ENCODE results near the gene IDS. TPM values are rescaled to one million over a fixed set of nuclear protein-coding genes. Genes with fewer than 3 reads are reported as not detected.
"Not testable (repeated sequence)": the region's sequence is repeated elsewhere in the genome, so short reads cannot be mapped to it uniquely, and the experiment has no call there.

Gene IDS
- total and polyA plus RNA-seq, 9 donors: 53.3 to 122 (median 76.1) TPM

DNA sequence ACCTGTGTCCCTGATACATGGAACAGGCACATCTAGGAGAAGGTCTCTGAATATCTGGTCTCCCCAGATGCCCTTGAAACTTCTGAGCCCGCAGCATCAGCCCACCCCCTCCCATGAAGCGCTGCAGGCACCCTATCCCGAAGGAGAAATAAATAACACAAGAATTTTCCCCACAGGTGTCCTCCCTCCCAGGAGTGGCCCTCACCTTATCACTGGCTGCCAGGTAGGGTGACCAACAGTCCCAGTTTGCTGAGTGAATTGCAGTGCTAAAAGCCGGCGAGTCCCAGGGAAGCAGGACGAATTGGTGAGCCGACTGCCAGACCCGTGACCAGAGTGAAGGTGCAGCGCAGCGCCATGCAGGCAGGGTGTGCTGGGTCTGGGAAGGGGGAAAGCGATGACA is 28.9 kb upstream of the IDS start:
- H3K9me3 ChIP-seq; H3K27ac ChIP-seq; H3K4me3 ChIP-seq; intact Hi-C loops (cut with DNase I); H3K4me1 ChIP-seq (ENCODE audit: insufficient read depth); H3K36me3 ChIP-seq; DNase-seq; H3K27me3 ChIP-seq: not testable (repeated sequence)
- 82 to 89% (median 84%) methylated on average over 10 to 11 of the region's 11 CpGs for WGBS, 3 donors

DNA sequence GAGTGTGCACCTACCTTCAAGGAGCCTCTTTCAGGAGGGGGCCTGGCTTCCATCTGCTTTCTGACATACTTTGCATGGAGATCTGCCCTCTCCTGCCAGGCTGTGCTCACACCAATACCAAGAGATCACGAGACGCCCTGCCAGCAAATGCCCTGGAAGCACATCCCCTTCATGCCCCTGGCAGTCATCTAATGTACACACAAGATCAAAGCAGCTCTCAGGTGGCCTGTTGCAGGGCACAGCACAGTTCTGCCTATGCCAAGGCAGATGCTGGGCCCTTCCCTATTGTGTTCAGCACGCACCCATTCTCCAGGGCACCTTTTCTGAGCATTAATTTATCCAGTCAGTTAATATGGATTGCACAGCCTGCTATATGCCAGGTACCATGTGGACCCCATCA is 27.8 kb upstream of the IDS start:
- H3K9me3 ChIP-seq; H3K4me3 ChIP-seq; H3K27ac ChIP-seq; H3K36me3 ChIP-seq; H3K4me1 ChIP-seq (ENCODE audit: insufficient read depth); intact Hi-C loops (cut with DNase I); DNase-seq; H3K27me3 ChIP-seq: not testable (repeated sequence)
- 92% methylated on average over 1 of the region's 3 CpGs; no CpG with 5 or more reads in 2 of the 3 donors for WGBS, 3 donors

DNA sequence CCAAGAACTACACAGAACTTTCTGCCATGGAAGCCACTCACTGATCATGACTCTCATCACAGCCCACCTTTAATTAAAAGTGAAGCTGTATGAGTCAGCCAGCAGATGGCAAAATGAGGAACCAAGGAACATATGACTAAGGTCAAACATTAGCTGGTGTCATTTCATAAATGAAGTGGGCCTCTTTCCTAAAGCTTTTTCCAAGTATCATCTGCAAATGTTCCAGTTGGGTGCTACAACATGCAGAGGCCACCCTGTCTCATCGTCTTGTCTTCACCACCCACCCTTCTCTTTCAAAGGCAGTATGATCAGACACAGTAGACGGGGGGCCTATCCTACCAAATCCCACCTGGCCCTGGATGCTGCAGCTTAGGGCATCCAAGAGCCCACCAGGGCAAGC is 26.5 kb upstream of the IDS start:
- Histone ChIP-seq H3K27ac (no peak overlapping the region), H3K36me3 (no peaks in the 10 kb centered on the region), H3K27me3 (no peaks in the 10 kb centered on the region), H3K4me3 (no peak overlapping the region), H3K4me1 (ENCODE audit: insufficient read depth) (no peaks in the 10 kb centered on the region), H3K9me3 (no peaks in the 10 kb centered on the region)
- no peak for DNase-seq
- 57 to 74% (median 68%) methylated on average over 2 of the region's 2 CpGs for WGBS, 3 donors
- TF ChIP-seq, protein P1, sequence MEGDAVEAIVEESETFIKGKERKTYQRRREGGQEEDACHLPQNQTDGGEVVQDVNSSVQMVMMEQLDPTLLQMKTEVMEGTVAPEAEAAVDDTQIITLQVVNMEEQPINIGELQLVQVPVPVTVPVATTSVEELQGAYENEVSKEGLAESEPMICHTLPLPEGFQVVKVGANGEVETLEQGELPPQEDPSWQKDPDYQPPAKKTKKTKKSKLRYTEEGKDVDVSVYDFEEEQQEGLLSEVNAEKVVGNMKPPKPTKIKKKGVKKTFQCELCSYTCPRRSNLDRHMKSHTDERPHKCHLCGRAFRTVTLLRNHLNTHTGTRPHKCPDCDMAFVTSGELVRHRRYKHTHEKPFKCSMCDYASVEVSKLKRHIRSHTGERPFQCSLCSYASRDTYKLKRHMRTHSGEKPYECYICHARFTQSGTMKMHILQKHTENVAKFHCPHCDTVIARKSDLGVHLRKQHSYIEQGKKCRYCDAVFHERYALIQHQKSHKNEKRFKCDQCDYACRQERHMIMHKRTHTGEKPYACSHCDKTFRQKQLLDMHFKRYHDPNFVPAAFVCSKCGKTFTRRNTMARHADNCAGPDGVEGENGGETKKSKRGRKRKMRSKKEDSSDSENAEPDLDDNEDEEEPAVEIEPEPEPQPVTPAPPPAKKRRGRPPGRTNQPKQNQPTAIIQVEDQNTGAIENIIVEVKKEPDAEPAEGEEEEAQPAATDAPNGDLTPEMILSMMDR (IDR thresholded peaks at IDR 0.05): no peak
- TF ChIP-seq EP300 (IDR thresholded peaks at IDR 0.05) (no peak), POLR2A (IDR thresholded peaks at IDR 0.05) (no peak)
- intact Hi-C loops (cut with DNase I): no loop called here

DNA sequence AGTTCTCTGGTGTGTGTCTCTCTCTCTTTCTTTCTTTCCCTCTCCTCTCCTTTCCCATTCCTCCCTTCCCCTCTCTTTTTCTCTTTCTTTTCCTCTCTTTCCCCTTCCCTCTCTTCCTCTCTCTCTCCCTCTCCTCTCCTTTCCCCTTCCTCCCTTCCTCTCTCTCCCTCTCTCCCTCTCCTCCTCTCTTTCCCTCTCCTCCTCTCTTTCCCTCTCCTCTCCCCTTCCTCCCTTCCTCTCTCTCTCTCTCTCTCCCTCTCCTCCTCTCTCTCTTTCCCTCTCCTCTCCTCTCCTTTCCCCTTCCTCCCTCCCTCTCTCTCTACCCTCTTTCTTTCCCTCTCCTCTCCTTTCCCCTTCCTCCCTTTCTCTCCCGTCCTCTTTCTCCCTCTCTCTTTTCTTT is 23.3 kb upstream of the IDS start:
- Histone ChIP-seq H3K4me3 (no peak overlapping the region), H3K27ac (no peak overlapping the region), H3K36me3 (no peaks in the 10 kb centered on the region), H3K4me1 (ENCODE audit: insufficient read depth) (no peaks in the 10 kb centered on the region), H3K27me3 (no peaks in the 10 kb centered on the region), H3K9me3 (no peaks in the 10 kb centered on the region)
- no peak for DNase-seq
- no peak for TF ChIP-seq POLR2A (IDR thresholded peaks at IDR 0.05)
- TF ChIP-seq, protein P1 (IDR thresholded peaks at IDR 0.05): no peak
- no peak for TF ChIP-seq EP300 (IDR thresholded peaks at IDR 0.05)
- intact Hi-C loops (cut with DNase I): no loop called here
- WGBS, 3 donors: 46 to 73% (median 48%) methylated on average over 1 of the region's 1 CpG

DNA sequence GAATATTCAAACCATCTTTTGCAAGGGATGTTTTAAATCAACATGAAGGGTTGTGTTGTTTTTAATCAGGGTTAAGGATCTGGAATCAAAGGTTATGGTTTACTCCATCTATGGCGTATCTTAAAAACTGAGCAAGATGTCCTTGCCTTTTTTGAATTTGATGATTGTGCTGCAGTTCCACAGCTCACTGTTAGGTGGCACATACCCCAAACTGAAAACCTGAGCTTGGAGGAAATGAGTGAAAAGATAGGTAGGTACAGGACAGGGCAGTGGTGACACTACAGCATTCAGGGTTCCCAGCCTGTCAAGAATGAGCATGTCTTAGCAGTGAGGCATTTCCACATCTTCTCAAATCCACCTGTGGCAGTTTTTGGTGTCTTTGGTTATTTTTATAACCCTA is 22.6 kb upstream of the IDS start:
- H3K27me3 ChIP-seq: no peaks in the 10 kb centered on the region
- no peak overlapping the region for H3K4me3 ChIP-seq
- no peaks in the 10 kb centered on the region for H3K36me3 ChIP-seq
- 50 to 63% (median 50%) methylated on average over 1 of the region's 1 CpG for WGBS, 3 donors
- H3K9me3 ChIP-seq: no peaks in the 10 kb centered on the region
- intact Hi-C loops (cut with DNase I): no loop called here
- no peak for DNase-seq
- H3K4me1 ChIP-seq (ENCODE audit: insufficient read depth): no peaks in the 10 kb centered on the region
- TF ChIP-seq EP300 (IDR thresholded peaks at IDR 0.05) (no peak), POLR2A (IDR thresholded peaks at IDR 0.05) (no peak)
- TF ChIP-seq, protein P1 (IDR thresholded peaks at IDR 0.05): peak; percentile 25 to 31 (median 30)
- H3K27ac ChIP-seq: no peak overlapping the region

DNA sequence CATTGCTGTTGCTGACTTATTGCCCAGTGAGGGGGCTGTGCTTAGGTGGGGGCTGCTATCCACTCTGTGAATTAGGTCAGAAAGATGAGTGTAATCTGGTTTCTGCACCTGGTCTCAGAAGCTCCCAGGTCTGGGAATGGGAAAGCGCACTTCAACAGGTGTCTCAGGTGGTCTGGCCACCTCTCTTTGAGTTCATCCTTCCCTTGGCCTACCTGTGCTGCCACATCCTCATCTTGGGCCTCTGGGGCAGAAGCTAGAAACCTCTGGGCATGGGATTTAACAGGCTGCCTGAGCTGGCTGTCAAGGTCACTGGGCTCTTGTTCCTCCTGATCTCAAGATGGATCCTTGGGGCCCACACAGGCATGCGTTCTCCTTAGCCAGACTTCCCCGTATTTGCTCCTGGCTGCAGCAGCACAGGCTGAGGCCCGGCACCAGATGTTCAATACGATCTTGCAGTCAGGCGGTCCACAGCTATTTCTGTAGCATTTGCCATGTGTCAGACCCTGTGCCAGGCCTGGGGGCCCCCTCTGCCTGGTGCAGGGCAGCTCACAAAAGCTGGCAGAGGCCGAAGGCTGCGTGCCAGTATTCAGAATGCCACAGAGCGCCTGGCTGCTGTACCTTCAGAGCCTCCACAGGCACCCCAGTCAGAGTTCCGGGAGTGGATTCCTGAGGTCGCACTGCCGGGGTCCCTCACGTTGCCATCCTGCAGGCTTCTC is 21.4 kb upstream of the IDS start:
- H3K27ac ChIP-seq: peak overlapping the region in 1 of 2 donors; percentile 17
- DNase-seq; intact Hi-C loops (cut with DNase I); H3K36me3 ChIP-seq; H3K4me3 ChIP-seq; H3K9me3 ChIP-seq; H3K4me1 ChIP-seq (ENCODE audit: insufficient read depth); H3K27me3 ChIP-seq: not testable (repeated sequence)
- WGBS, 3 donors: 70 to 86% (median 71%) methylated on average over 3 to 8 of the region's 13 CpGs

DNA sequence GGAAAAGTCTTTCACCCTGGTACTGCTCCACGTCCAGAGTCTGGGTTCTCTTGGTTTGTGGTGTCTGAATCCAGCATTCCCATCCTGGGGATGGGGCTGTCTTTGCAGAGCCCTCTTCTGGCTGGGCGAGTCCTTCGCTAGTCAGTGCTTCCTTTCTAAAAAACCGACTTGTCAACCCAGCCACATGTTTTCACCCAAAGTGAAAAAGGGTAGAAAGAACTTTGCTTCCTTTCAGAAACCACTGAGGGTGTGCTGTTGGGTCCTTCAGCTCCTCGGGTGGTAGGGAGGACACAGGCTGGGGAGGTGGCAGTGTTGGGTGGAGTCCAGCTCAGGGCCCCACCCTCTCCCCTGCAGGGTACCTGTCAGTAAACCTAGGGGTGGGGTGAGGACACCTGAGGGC is 20.8 kb upstream of the IDS start:
- H3K9me3 ChIP-seq; DNase-seq; H3K27me3 ChIP-seq; H3K36me3 ChIP-seq; H3K4me1 ChIP-seq (ENCODE audit: insufficient read depth); intact Hi-C loops (cut with DNase I); H3K4me3 ChIP-seq: not testable (repeated sequence)
- peak overlapping the region in 1 of 2 donors; percentile 17 for H3K27ac ChIP-seq
- WGBS, 3 donors: 42 to 76% (median 59%) methylated on average over 3 to 5 of the region's 5 CpGs

DNA sequence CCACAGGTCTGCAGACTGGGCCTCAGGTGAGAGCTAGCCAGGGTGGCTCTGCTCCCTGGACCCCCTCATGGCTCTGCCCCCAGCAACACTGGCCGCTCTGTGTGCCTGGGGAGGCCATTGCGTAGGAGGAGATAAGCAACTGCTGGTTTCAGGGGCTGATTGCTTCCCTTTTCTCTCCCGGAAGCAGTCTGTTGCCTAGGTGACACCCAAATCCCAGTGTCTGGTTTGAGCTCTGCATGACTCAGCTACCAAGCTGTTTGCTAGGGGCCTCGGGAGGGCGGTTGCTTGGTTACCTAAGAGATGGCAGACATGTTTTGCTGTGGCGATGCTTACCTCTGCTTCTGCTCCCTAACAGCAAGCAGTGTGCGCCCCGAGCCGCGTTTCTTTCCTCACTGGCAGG is 20.3 kb upstream of the IDS start:
- intact Hi-C loops (cut with DNase I); H3K27ac ChIP-seq; H3K27me3 ChIP-seq; H3K36me3 ChIP-seq; H3K9me3 ChIP-seq; H3K4me1 ChIP-seq (ENCODE audit: insufficient read depth); H3K4me3 ChIP-seq: not testable (repeated sequence)
- WGBS, 3 donors: 39 to 44% methylated on average over 3 to 6 of the region's 10 CpGs; no CpG with 5 or more reads in 1 of the 3 donors
- DNase-seq: peak; percentile 40 to 73 (median 52)

Data from ovary (tissue), 9 donors.